KBM-7 (cell line): Measurements from ENCODE around the gene KREMEN1.
"Not testable (repeated sequence)": the region's sequence is repeated elsewhere in the genome, so short reads cannot be mapped to it uniquely, and the experiment has no call there.

Experiments used
- DNase-seq: peaks from one replicate; pipeline ENCODE4 v3.0.0-alpha.2; 2015
- in situ Hi-C: fragments of 300-500 bp; cut with MboI; formaldehyde crosslinking; loops from 2 replicates; pipeline ENCODE4 v1.14.3; 2020; ENCODE audit warnings: low sequenced_read_pairs, low pct_unique_long_range_greater_than_20kb, mixed read lengths

Gene KREMEN1

GRCh38 chr22:29072979-29073617 lies at the start of gene KREMEN1:
Gene KREMEN1 (plus strand): TSS chr22:29073035. CDS start chr22:29073131, 96 bp downstream.
- DNase-seq: no peak
- in situ Hi-C loops: no loop called here

DNA sequence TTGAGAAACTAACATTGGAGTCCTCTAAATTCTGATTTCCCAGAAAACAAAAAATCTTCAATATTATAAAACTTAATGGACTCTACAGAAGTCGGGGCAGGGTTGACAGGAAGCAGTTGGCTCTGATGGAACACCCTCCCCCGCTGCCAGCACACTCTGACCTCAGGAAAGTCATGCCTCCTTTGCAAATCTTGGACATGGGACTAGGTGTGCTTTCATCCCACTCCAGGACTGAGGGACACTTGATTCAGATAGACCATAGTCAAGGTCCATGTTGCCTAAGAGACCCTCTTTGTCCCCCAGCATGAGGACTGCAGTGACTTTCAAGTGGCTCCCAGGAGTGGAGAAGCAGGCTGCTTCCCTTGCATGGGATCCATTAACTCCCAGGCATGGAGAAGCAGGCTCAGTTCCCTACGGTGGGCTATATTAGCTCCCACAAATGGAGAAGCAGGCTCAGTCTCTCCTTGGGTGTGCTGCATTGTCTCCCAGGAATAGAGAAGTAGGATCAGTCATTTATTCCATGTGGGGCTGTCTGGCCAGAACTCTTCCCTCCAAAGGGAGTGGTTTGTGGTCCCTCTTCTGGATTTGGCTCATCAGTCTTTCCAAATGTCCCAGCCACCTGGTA lies 49.6 kb upstream of the KREMEN1 start:
- in situ Hi-C loops: no loop called here
- DNase-seq: no peak

DNA sequence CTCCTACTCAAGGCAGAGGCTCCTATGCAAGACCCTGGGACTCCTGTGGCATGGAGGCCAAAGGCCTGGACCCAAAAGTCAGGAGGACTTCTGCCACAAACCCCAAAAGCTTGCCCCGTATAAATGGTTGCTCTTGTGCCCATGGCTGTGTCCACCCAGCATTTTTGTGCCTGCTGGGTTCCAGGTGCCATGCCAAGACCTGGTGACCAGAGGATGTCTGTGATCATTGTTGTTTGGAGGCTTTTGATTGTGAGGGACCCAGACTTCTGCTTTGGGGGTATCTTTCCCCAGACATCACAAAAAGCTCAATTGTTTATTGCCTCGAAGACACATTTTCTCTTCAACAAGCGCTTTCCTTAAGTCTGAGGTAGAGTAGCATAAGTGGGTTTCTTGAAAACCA lies 46.3 kb upstream of the KREMEN1 start:
- no peak for DNase-seq

GRCh38 chr22:29028468-29028867 lies 44.4 kb upstream of the KREMEN1 start:
- in situ Hi-C loops: no loop called here
- no peak for DNase-seq

More for the DNA sequence above, 46.3 kb upstream of the KREMEN1 start:
- in situ Hi-C loops: no loop called here

- no peak for DNase-seq
- in situ Hi-C loops: no loop called here
Observed at GRCh38 chr22:29029202-29030000, 43.4 kb upstream of the KREMEN1 start.

GRCh38 chr22:29030016-29030617 lies 42.7 kb upstream of the KREMEN1 start:
- in situ Hi-C loops: loop anchor here (10.0 kb wide), 1 partner anchor 175 kb away; no protein-coding TSS in a partner anchor
- no peak for DNase-seq

DNA sequence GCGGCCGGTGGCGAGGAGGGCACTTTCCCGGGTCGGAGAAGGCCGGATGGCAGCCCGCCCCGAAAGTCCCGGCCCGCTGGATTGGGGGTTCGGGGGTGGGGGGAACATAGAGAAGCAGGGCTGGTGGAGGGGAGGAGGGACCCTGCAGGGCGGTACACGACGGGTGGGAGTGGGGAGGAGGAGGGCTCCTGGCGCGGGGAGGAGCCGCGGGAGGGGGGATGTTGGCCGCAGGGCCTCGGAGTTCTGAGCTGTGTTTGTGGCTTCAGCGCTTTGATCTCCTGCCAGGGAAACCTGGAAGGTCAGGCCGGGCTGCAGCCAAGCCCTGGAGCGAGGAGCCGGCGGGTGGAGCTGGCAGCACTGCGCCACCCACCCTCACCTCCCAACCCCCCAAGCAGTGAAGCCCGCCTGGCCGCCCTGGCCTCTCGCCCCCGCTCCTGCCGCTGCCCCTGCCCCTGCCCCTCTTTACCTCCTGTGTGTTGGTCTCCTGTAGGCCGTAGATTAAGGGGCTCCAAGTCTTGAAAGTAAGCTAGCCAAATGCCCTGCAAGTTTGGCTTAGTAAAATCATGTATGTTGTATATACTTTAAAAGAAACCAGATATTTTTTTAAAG lies 42.1 kb upstream of the KREMEN1 start:
- in situ Hi-C loops: loop anchor here (10.0 kb wide), 1 partner anchor 176 kb away; no protein-coding TSS in a partner anchor

DNA sequence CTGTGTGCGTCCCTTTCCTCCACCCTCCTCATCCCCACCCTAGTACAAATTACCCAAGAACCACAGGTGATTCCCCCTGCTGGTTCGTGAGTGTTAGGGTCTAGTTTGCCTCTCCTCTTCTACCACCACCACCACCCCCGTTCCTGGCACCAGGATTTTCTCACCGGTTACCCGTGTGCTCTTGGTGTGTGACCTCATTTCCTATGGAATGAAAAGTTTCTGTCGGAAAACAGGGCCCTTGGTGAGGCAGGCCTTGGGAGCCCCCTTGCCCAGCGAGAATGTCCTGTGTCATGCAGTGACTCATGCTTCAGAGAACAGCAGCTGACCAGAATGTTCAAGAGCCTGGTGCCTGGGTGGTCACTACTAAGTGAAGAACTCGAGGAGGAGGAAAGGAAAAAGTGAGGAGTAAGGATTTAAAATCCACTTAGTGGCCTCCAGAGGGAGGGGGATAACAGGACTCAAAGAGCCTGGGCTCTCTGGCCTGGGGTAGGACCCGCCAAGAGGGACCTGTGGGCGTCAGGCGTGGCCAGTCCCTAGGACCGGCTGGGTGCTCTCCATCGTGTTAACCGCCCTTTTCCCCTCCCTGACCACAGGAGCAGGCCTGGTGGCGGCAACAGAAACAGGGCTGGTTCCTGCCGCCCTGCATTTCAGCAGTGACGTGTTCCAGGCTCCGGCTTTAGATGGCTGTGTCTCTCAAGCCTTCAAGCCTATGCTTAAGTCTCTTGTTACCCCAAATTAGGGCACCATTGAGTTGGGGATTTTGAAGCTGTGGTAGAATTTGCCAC lies 41.4 kb upstream of the KREMEN1 start:
- no peak for DNase-seq
- in situ Hi-C loops: loop anchor here (10.0 kb wide), 1 partner anchor 177 kb away; no protein-coding TSS in a partner anchor

More for the DNA sequence above, 42.1 kb upstream of the KREMEN1 start:
- DNase-seq: no peak

GRCh38 chr22:29032014-29032475 lies 40.8 kb upstream of the KREMEN1 start:
- in situ Hi-C loops: loop anchor here (10.0 kb wide), 1 partner anchor 177 kb away; no protein-coding TSS in a partner anchor
- DNase-seq: no peak

- in situ Hi-C loops: loop anchor here (10.0 kb wide), 1 partner anchor 178 kb away; no protein-coding TSS in a partner anchor
- DNase-seq: no peak
Observed at GRCh38 chr22:29032584-29032983, 40.3 kb upstream of the KREMEN1 start.

DNA sequence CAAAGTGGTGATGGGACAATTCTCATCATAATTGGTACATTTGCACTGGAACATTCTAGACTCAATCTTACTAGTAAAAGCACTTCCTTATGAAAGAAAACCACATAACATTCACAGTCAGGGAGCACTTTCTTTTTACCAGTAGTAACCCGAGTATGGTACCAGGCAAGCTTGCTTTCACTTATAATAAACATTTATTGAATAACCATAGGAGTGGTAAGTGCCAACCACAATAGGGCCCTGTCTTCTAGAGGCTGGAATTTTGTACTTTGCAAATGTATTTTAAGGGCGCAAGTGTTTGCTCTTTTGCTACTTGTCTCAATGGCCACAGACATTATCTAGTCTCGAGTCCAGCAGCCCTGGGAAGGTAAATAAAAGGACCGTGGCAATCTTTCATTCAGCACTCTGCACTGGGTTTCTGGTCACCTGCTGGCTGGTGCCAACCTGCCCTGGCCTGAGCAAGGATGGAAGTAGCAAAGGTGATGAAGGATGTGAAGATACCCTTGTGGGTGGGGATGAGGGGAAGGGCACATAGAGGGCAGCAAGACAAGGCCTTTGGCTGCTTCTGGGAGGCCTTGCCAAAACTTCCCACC lies 35.4 kb upstream of the KREMEN1 start:
- in situ Hi-C loops: loop anchor here (10.0 kb wide), 1 partner anchor 183 kb away; no protein-coding TSS in a partner anchor
- no peak for DNase-seq

DNA sequence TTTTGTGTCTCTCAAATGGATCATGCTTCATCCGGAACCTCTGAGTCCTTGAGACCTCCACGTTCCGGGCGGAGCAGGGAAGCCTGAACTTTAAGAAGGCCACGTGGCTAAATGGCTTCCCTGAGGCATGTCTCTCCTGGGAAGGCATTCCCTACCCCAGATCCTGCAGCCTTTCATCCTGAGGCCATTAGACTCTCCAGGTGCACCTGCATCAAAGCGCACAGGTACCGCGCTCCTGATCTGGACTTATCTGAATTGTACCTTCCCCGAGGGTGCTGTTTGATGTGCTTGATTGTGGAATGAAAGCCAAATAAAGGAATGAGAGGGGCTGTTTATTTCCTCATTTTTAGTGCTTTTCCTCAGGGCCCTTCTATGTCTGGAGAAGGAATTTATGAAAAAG lies 33.7 kb upstream of the KREMEN1 start:
- no peak for DNase-seq
- in situ Hi-C loops: loop anchor here (10.0 kb wide), 1 partner anchor 184 kb away; no protein-coding TSS in a partner anchor

GRCh38 chr22:29039684-29040083 lies 33.2 kb upstream of the KREMEN1 start:
- in situ Hi-C loops: loop anchor here (10.0 kb wide), 1 partner anchor 185 kb away; no protein-coding TSS in a partner anchor

DNA sequence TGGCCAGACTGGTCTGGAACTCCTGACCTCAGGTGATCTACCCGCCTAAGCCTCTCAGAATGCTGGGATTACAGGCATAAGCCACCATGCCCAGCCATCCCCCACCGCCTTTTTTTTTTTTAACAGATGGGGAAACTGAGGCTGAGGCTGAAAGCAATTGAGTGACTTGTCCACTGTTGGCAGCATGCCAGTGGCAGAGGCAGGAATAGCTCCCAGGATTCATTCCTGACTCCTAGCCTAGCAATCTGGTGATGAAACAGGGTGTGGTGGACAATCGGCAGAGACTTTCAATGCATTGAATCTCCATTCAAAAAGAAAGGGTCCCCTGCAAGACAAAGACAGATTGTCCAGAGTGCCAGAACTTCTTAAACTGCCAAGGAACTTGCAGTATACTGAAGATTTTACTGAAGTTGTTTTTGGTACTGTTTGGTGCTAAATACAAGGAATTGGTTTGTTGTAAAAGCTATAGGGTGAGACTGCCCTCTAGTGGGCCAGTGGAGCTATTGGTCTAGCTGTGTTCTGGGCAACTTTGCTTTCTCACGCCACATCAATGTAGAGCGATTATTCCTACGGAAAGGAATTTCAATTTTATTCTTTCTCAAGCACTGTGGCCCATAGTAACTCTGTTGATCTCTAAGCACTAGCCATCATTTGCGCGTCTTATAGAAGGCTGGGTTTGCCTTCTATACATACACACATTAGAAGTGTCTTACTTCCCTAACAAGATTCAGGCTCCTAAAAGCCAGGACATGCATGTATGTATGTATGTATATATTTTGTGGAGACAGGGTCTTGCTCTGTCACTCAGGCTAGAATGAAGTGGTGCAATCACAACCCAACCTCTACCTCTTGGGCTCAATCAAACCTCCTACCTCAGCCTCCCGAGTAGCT lies 32.2 kb upstream of the KREMEN1 start:
- DNase-seq: peak; percentile 75
- in situ Hi-C loops: no loop called here

More at GRCh38 chr22:29039684-29040083, 33.2 kb upstream of the KREMEN1 start:
- DNase-seq: not testable (repeated sequence)

GRCh38 chr22:29041408-29041807 lies 31.4 kb upstream of the KREMEN1 start:
- no peak for DNase-seq
- in situ Hi-C loops: no loop called here

- in situ Hi-C loops: no loop called here
- DNase-seq: no peak
Observed at GRCh38 chr22:29043906-29044575, 28.8 kb upstream of the KREMEN1 start.
